Endothelial cell (in vitro differentiated cells): ENCODE results near the gene C16orf90. TPM values are rescaled to one million over a fixed set of nuclear protein-coding genes. Genes with fewer than 3 reads are reported as not detected.
A peak's percentile ranks its signal among the peaks of the same experiment; 100 is the strongest.

ENCODE experiments used
- DNase-seq: peaks from one replicate; pipeline ENCODE4 v3.0.0; 2021; ENCODE audit warnings: low spot score
- H3K27ac Mint-ChIP-seq: one replicate; pipeline ENCODE4 v1.8.0; 2021; ENCODE audit warnings: mixed read lengths, inconsistent platforms; ENCODE audit not compliant: unreplicated experiment
- H3K27me3 Mint-ChIP-seq: one replicate; pipeline ENCODE4 v1.8.0; 2021; ENCODE audit warnings: mild to moderate bottlenecking, moderate library complexity, mixed read lengths, inconsistent platforms; ENCODE audit not compliant: unreplicated experiment
- H3K36me3 Mint-ChIP-seq: one replicate; pipeline ENCODE4 v1.8.0; 2021; ENCODE audit warnings: mild to moderate bottlenecking, low read depth, mixed read lengths, inconsistent platforms; ENCODE audit not compliant: unreplicated experiment
- H3K4me1 Mint-ChIP-seq: one replicate; pipeline ENCODE4 v1.8.0; 2021; ENCODE audit warnings: mild to moderate bottlenecking, mixed read lengths, inconsistent platforms; ENCODE audit not compliant: unreplicated experiment
- H3K4me3 Mint-ChIP-seq: one replicate; pipeline ENCODE4 v1.8.0; 2021; ENCODE audit warnings: mild to moderate bottlenecking, mixed read lengths, inconsistent platforms; ENCODE audit not compliant: unreplicated experiment
- H3K9me3 Mint-ChIP-seq: one replicate; pipeline ENCODE4 v1.8.0; 2021; ENCODE audit warnings: mixed read lengths, inconsistent platforms; ENCODE audit not compliant: unreplicated experiment
- CTCF ChIP-seq: fragments of 200-600 bp; sonication (generic); IDR thresholded peaks from one replicate; pipeline ENCODE4 v1.5.0; 2021; ENCODE audit warnings: antibody characterized with exemption; ENCODE audit not compliant: unreplicated experiment
- total RNA-seq: library from RNA; stranded (reverse); fragmentation: NEBNext Ultra II Directional; extraction: Animal tissue kit (Norgen Biotek cat#: 25700); gene quantifications from one replicate; pipeline ENCODE4 v1.2.1, GENCODE V29; 2021; ENCODE audit not compliant: unreplicated experiment

Gene C16orf90
- total RNA-seq, 1 donor from 2014 or later, result not detected

GRCh38 chr16:3472878-3473595, 22.3 kb downstream of the C16orf90 start:
- Mint-ChIP-seq H3K36me3 (peaks cover 13% of the 10 kb centered on the region), H3K27me3 (peaks cover 12% of the 10 kb centered on the region), H3K27ac (peak overlapping the region; percentile 7), H3K4me3 (no peak overlapping the region), H3K4me1 (no peaks in the 10 kb centered on the region), H3K9me3 (no peaks in the 10 kb centered on the region)
- TF ChIP-seq CTCF, result no peak
- DNase-seq, result no peak

GRCh38 chr16:3471518-3472176, 23.6 kb downstream of the C16orf90 start:
- Mint-ChIP-seq H3K27ac (no peak overlapping the region), H3K4me3 (no peak overlapping the region), H3K9me3 (no peaks in the 10 kb centered on the region), H3K27me3 (peaks cover 18% of the 10 kb centered on the region), H3K36me3 (peaks cover 14% of the 10 kb centered on the region), H3K4me1 (peaks cover 5% of the 10 kb centered on the region)
- TF ChIP-seq CTCF, result no peak
- no peak for DNase-seq

- H3K9me3 Mint-ChIP-seq, result no peaks in the 10 kb centered on the region
- no peak overlapping the region for H3K27ac Mint-ChIP-seq
These were observed 24.6 kb downstream of the C16orf90 start for GRCh38 chr16:3470723-3471122.

GRCh38 chr16:3469736-3470135, 25.6 kb downstream of the C16orf90 start:
- H3K27ac Mint-ChIP-seq, result no peak overlapping the region
- H3K27me3 Mint-ChIP-seq, result peaks cover 18% of the 10 kb centered on the region
- H3K9me3 Mint-ChIP-seq, result no peaks in the 10 kb centered on the region
- peaks cover 19% of the 10 kb centered on the region for H3K36me3 Mint-ChIP-seq
- no peak for DNase-seq
- H3K4me3 Mint-ChIP-seq, result no peak overlapping the region
- H3K4me1 Mint-ChIP-seq, result peaks cover 17% of the 10 kb centered on the region
- TF ChIP-seq CTCF, result no peak

More at GRCh38 chr16:3470723-3471122, 24.6 kb downstream of the C16orf90 start:
- no peak for DNase-seq
- no peak for TF ChIP-seq CTCF
- Mint-ChIP-seq H3K4me1 (peaks cover 10% of the 10 kb centered on the region), H3K4me3 (peak overlapping the region; percentile 47), H3K27me3 (peaks cover 18% of the 10 kb centered on the region), H3K36me3 (peaks cover 19% of the 10 kb centered on the region)

- peaks cover 21% of the 10 kb centered on the region for H3K4me1 Mint-ChIP-seq
- no peak for DNase-seq
- H3K9me3 Mint-ChIP-seq, result no peaks in the 10 kb centered on the region
- H3K36me3 Mint-ChIP-seq, result peaks cover 19% of the 10 kb centered on the region
- peaks cover 20% of the 10 kb centered on the region for H3K27me3 Mint-ChIP-seq
- no peak overlapping the region for H3K4me3 Mint-ChIP-seq
- H3K27ac Mint-ChIP-seq, result peak overlapping the region; percentile 42
- TF ChIP-seq CTCF, result no peak
These were observed 26.8 kb downstream of the C16orf90 start for GRCh38 chr16:3468501-3468900.
